Inferior parietal cortex (tissue), 1 donor: ENCODE measurements around the gene RPL28.
"Not testable (repeated sequence)": the region's sequence is repeated elsewhere in the genome, so short reads cannot be mapped to it uniquely, and the experiment has no call there.

Experiments used
- DNase-seq: peaks from one replicate; pipeline ENCODE4 v3.0.0-alpha.2; 2016; ENCODE audit errors: extremely low spot score

RPL28 gene

GRCh38 chr19:55447421-55448174 lies 61.9 kb downstream of the RPL28 start:
- peak; percentile 74 for DNase-seq

- not testable (repeated sequence) for DNase-seq
Measured at GRCh38 chr19:55448175-55448490, 62.4 kb downstream of the RPL28 start.

GRCh38 chr19:55449469-55449868 lies 63.7 kb downstream of the RPL28 start:
- DNase-seq, result no peak

- DNase-seq, result no peak
Measured at GRCh38 chr19:55451163-55451964, 65.6 kb downstream of the RPL28 start.

- DNase-seq, result peak; percentile 57
Measured at GRCh38 chr19:55451965-55452748, 66.4 kb downstream of the RPL28 start.
